ENCODE measurements around the gene GRID1.
"Not testable (repeated sequence)": the region's sequence is repeated elsewhere in the genome, so short reads cannot be mapped to it uniquely, and the experiment has no call there.

The GRID1 gene

GRCh38 chr10:86117051-86117450 is 249.5 kb downstream of the GRID1 start:
- no peak for DNase-seq

- DNase-seq: no peak
These were observed 252.6 kb downstream of the GRID1 start for GRCh38 chr10:86113983-86114382.

- DNase-seq: no peak
These were observed 253.1 kb downstream of the GRID1 start for GRCh38 chr10:86113501-86113900.

- no peak for DNase-seq
These were observed 253.6 kb downstream of the GRID1 start for GRCh38 chr10:86113044-86113443.

- no peak for DNase-seq
These were observed 254.6 kb downstream of the GRID1 start for GRCh38 chr10:86111902-86112545.

- no peak for DNase-seq
These were observed 256.3 kb downstream of the GRID1 start for GRCh38 chr10:86110156-86110786.

GRCh38 chr10:86109421-86109820 is 257.2 kb downstream of the GRID1 start:
- no peak for DNase-seq

- DNase-seq: no peak
These were observed 257.9 kb downstream of the GRID1 start for GRCh38 chr10:86108696-86109095.

- not testable (repeated sequence) for DNase-seq
These were observed 258.8 kb downstream of the GRID1 start for GRCh38 chr10:86107611-86108310.

- no peak for DNase-seq
These were observed 259.5 kb downstream of the GRID1 start for GRCh38 chr10:86107131-86107530.

GRCh38 chr10:86106616-86107015 is 260.0 kb downstream of the GRID1 start:
- DNase-seq: no peak

- no peak for DNase-seq
These were observed 261.0 kb downstream of the GRID1 start for GRCh38 chr10:86105640-86106039.

GRCh38 chr10:86105181-86105580 is 261.4 kb downstream of the GRID1 start:
- no peak for DNase-seq

- DNase-seq: no peak
These were observed 261.9 kb downstream of the GRID1 start for GRCh38 chr10:86104611-86105145.

- DNase-seq: no peak
These were observed 262.4 kb downstream of the GRID1 start for GRCh38 chr10:86104156-86104555.

GRCh38 chr10:86103391-86104101 is 263.0 kb downstream of the GRID1 start:
- DNase-seq: no peak

GRCh38 chr10:86102451-86102850 is 264.1 kb downstream of the GRID1 start:
- no peak for DNase-seq

GRCh38 chr10:86102031-86102430 is 264.6 kb downstream of the GRID1 start:
- no peak for DNase-seq

GRCh38 chr10:86100581-86101061 is 266.0 kb downstream of the GRID1 start:
- no peak for DNase-seq

- no peak for DNase-seq
These were observed 266.9 kb downstream of the GRID1 start for GRCh38 chr10:86099542-86100334.

GRCh38 chr10:86098187-86098881 is 268.3 kb downstream of the GRID1 start:
- DNase-seq: no peak

- DNase-seq: not testable (repeated sequence)
These were observed 271.5 kb downstream of the GRID1 start for GRCh38 chr10:86095061-86095460.

Measured in DMS79 (cell line).